ENCODE data around the gene NFX1. TPM values are rescaled to one million over a fixed set of nuclear protein-coding genes. Genes with fewer than 3 reads are reported as not detected.
"Not testable (repeated sequence)": the region's sequence is repeated elsewhere in the genome, so short reads cannot be mapped to it uniquely, and the experiment has no call there.

Gene NFX1
- total RNA-seq, 1 donor from 2014 or later: 14.2 TPM

DNA sequence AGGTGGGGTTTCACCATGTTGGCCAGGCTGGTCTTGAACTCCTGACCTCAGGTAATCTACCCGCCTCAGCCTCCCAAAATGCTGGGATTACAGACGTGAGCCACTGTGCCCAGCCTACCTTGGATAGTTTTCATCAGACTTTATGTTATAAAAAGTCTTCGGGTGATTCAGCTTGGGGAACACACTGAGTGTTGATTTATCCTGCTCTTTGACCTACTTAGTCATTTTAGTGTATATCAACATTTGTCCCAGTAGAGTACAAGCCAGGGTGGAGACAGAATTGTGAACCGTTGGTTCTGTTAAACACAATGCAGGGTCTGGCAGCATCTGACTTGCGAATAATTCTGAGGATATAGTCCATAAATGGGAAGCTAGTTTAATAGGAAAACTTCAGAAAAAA is 39.7 kb downstream of the NFX1 start:
- Histone ChIP-seq H3K4me1 (peaks cover 0 to 2% of the 10 kb centered on the region in 2 donors), H3K4me3 (no peak overlapping the region), H3K27ac (peak overlapping the region; percentile 60 to 71), H3K27me3 (no peaks in the 10 kb centered on the region), H3K9me3 (no peaks in the 10 kb centered on the region), H3K36me3 (peaks cover 44 to 47% of the 10 kb centered on the region in 2 donors)
- TF ChIP-seq, protein P1, sequence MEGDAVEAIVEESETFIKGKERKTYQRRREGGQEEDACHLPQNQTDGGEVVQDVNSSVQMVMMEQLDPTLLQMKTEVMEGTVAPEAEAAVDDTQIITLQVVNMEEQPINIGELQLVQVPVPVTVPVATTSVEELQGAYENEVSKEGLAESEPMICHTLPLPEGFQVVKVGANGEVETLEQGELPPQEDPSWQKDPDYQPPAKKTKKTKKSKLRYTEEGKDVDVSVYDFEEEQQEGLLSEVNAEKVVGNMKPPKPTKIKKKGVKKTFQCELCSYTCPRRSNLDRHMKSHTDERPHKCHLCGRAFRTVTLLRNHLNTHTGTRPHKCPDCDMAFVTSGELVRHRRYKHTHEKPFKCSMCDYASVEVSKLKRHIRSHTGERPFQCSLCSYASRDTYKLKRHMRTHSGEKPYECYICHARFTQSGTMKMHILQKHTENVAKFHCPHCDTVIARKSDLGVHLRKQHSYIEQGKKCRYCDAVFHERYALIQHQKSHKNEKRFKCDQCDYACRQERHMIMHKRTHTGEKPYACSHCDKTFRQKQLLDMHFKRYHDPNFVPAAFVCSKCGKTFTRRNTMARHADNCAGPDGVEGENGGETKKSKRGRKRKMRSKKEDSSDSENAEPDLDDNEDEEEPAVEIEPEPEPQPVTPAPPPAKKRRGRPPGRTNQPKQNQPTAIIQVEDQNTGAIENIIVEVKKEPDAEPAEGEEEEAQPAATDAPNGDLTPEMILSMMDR (IDR thresholded peaks at IDR 0.05): no peak
- no peak for DNase-seq (ENCODE audit: low spot score in 2 of 2)
- intact Hi-C loops (cut with DNase I): no loop called here

DNA sequence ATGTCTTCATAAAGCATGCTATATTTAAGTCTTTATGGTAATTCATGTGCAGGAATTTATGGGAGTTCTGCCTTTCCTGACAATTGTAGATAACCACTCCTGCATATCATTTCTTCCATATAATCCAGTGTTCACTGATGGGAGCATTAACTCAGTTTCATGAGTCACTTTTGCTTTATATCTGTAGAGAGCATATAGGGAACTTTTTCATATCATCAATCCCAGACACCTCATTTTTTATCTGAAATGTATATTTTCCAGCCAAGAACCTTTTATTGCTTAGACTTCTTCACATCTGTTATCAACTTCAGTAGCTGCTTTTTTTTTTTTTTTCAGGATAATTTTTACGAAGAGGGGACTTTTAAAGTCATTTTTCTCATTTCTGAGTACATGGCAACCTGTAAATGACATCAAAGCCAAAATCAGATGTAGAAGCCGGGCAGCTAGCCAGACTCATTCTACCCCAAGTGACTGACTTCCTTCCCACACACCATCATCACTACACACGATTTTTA is 41.1 kb downstream of the NFX1 start:
- H3K4me3 ChIP-seq: no peak overlapping the region
- TF ChIP-seq, protein P1 (IDR thresholded peaks at IDR 0.05): no peak
- intact Hi-C loops (cut with DNase I): no loop called here
- no peak for DNase-seq (ENCODE audit: low spot score in 2 of 2)
- no peaks in the 10 kb centered on the region for H3K9me3 ChIP-seq
- peaks cover 0 to 2% of the 10 kb centered on the region in 2 donors for H3K4me1 ChIP-seq
- no peaks in the 10 kb centered on the region for H3K27me3 ChIP-seq
- H3K27ac ChIP-seq: no peak overlapping the region
- H3K36me3 ChIP-seq: peaks cover 46 to 59% of the 10 kb centered on the region in 2 donors

DNA sequence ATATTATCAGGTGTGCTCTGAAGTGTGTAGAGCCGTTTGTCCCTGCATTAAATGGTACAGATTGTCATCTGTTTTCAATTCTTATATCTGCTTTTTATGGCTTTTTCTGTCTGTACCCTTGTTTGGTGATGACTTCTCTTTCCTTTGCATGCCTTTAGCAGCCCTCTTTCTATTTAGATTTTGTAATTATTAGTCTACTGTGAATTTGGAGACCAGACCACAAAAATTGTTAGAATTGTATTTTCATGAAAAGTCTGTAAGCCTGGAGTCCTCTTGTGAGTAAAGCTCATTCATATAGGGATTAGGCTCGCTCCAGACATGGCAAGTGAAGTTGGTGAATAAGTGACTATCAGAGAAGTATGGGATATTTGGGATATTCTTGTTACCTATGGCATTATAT is 41.7 kb downstream of the NFX1 start:
- TF ChIP-seq, protein P1 (IDR thresholded peaks at IDR 0.05): no peak
- DNase-seq (ENCODE audit: low spot score in 2 of 2): no peak
- H3K36me3 ChIP-seq: peaks cover 51 to 65% of the 10 kb centered on the region in 2 donors
- intact Hi-C loops (cut with DNase I): no loop called here
- no peaks in the 10 kb centered on the region for H3K27me3 ChIP-seq
- H3K4me3 ChIP-seq: no peak overlapping the region
- H3K4me1 ChIP-seq: peaks cover 0 to 2% of the 10 kb centered on the region in 2 donors
- H3K27ac ChIP-seq: no peak overlapping the region
- no peaks in the 10 kb centered on the region for H3K9me3 ChIP-seq

DNA sequence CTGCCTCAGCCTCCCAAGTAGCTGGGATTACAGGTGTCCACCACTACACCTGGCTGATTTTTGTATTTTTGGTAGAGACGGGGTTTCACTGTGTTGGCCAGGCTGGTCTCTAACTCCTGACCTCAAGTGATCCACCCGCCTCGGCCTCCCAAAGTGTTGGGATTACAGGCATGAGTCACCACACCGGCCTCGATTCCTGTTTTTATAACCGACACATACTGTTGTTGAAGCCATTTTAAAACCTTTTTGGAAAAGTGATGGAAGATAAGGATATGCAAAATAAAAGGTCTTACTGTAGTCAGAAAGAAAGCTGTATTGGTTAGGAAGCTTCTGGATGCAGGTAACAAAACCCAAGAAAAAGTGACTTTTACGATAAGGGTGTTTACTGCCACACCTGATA is 42.6 kb downstream of the NFX1 start:
- peaks cover 51 to 68% of the 10 kb centered on the region in 2 donors for H3K36me3 ChIP-seq
- H3K4me1 ChIP-seq; H3K27ac ChIP-seq; H3K4me3 ChIP-seq; H3K9me3 ChIP-seq; H3K27me3 ChIP-seq; intact Hi-C loops (cut with DNase I); DNase-seq (ENCODE audit: low spot score in 2 of 2): not testable (repeated sequence)

DNA sequence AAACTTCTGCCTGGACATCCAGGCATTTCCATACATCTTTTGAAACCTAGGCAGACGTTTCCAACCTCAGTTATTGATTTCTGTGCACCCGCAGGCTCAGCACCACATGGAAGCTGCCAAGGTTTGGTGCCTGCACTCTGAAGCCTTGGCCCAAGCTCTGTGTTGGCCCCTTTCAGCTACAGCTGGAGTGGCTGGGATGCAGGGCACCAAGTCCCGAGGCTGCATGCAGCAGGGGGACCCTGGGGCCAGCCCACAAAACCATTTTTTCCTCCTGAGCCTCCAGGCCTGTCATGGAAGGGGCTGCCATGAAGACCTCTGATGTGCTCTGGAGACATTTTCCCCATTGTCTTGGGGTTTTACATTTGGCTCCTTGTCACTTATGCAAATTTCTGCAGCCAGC is 49.9 kb downstream of the NFX1 start:
- no peaks in the 10 kb centered on the region for H3K9me3 ChIP-seq
- H3K27ac ChIP-seq: no peak overlapping the region
- peaks cover 71 to 95% of the 10 kb centered on the region in 2 donors for H3K36me3 ChIP-seq
- no peaks in the 10 kb centered on the region for H3K27me3 ChIP-seq
- DNase-seq (ENCODE audit: low spot score in 2 of 2): no peak
- H3K4me3 ChIP-seq: no peak overlapping the region
- TF ChIP-seq, protein P1 (IDR thresholded peaks at IDR 0.05): no peak
- intact Hi-C loops (cut with DNase I): no loop called here
- no peaks in the 10 kb centered on the region for H3K4me1 ChIP-seq

DNA sequence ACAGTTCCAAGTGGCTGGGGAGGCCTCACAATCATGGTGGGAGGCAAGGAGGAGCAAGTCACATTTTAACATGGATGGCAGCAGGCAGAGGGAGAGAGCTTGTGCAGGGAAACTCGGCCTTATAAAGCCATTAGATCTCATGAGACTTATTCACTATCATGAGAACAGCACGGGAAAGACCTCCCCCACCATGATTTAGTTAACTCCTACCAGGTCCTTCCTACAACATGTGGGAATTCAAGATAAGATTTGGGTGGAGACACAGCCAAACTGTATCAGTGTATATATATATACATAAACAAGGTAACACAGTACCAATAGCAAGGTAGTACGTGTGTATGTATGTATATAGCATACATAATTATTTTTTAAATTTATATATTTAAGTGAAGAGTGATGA is 50.9 kb downstream of the NFX1 start:
- H3K4me3 ChIP-seq: no peak overlapping the region
- no peaks in the 10 kb centered on the region for H3K9me3 ChIP-seq
- peaks cover 76 to 96% of the 10 kb centered on the region in 2 donors for H3K36me3 ChIP-seq
- no peak overlapping the region for H3K27ac ChIP-seq
- TF ChIP-seq, protein P1 (IDR thresholded peaks at IDR 0.05): no peak
- H3K27me3 ChIP-seq: no peaks in the 10 kb centered on the region
- H3K4me1 ChIP-seq: no peaks in the 10 kb centered on the region
- no peak for DNase-seq (ENCODE audit: low spot score in 2 of 2)
- intact Hi-C loops (cut with DNase I): no loop called here

Measured in ascending aorta (tissue), 2 donors.